DND-41 (cell line): Measurements from ENCODE around the gene ACAP3.

Experiments used
- ATAC-seq: fragments of 200-7000 bp; cut with Tn5 transposase; 3 replicates; pipeline ENCODE4 v1.9.1; 2021; ENCODE audit warnings: low read depth; ENCODE audit not compliant: insufficient read depth
- DNase-seq: peaks from one replicate; pipeline ENCODE4 v3.0.0-alpha.2; 2020
- H2AFZ ChIP-seq: 2 replicates; pipeline ENCODE4 v1.6.0; 2012; ENCODE audit warnings: low read depth, low read length
- H3K27ac ChIP-seq: 2 replicates; pipeline ENCODE4 v1.5.1; 2012; ENCODE audit warnings: low read length, inconsistent platforms
- H3K27me3 ChIP-seq: fragments of 200-600 bp; sonication (generic); 2 replicates; pipeline ENCODE4 v1.6.0; 2012; ENCODE audit warnings: low read length, mild to moderate bottlenecking, inconsistent platforms; ENCODE audit not compliant: insufficient read depth, poor library complexity
- H3K36me3 ChIP-seq: 2 replicates; pipeline ENCODE4 v1.5.1; 2012; ENCODE audit warnings: low read length, inconsistent platforms; ENCODE audit not compliant: insufficient read depth
- H3K4me1 ChIP-seq: 2 replicates; pipeline ENCODE4 v1.5.1; 2012; ENCODE audit warnings: mild to moderate bottlenecking, low read length; ENCODE audit not compliant: insufficient read depth
- H3K4me2 ChIP-seq: 2 replicates; pipeline ENCODE4 v1.6.0; 2012; ENCODE audit warnings: mild to moderate bottlenecking, moderate library complexity, low read length, inconsistent platforms; ENCODE audit not compliant: insufficient read depth
- H3K4me3 ChIP-seq, 2 experiments: fragments of 200-600 bp in 1 of 2; shearing (Covaris generic) in 1 of 2; 2 replicates each; pipeline ENCODE4 v1.5.1; 2012 to 2016; ENCODE audit warnings: inconsistent platforms in 2 of 2, low read length in 2 of 2, mild to moderate bottlenecking in 2 of 2, low read depth in 1 of 2, moderate library complexity in 1 of 2
- H3K79me2 ChIP-seq: 2 replicates; pipeline ENCODE4 v1.6.0; 2012; ENCODE audit warnings: low read length, inconsistent platforms; ENCODE audit not compliant: insufficient read depth
- H3K9ac ChIP-seq: 2 replicates; pipeline ENCODE4 v1.6.0; 2012; ENCODE audit warnings: low read depth, mild to moderate bottlenecking, inconsistent platforms, low read length, moderate library complexity
- H3K9me3 ChIP-seq: 2 replicates; pipeline ENCODE4 v1.5.1; 2012; ENCODE audit warnings: low read length, moderate library complexity, mild to moderate bottlenecking, inconsistent platforms; ENCODE audit not compliant: insufficient read depth, severe bottlenecking
- H4K20me1 ChIP-seq: 2 replicates; pipeline ENCODE4 v1.6.0; 2012; ENCODE audit warnings: low read length; ENCODE audit not compliant: insufficient read depth
- CTCF ChIP-seq: IDR thresholded peaks from 2 replicates; pipeline ENCODE4 v1.5.1; 2012; ENCODE audit warnings: borderline replicate concordance, low read length, moderate library complexity, mild to moderate bottlenecking; ENCODE audit not compliant: poor library complexity, severe bottlenecking; ENCODE audit errors: extremely low read depth
- EZH2 ChIP-seq: IDR thresholded peaks from 3 replicates; pipeline ENCODE4 v1.6.1; 2012; ENCODE audit warnings: borderline replicate concordance, low read depth, mild to moderate bottlenecking, moderate library complexity, low read length, inconsistent platforms; ENCODE audit not compliant: severe bottlenecking

The ACAP3 gene

GRCh38 chr1:1246577-1247340 lies 61.0 kb downstream of the ACAP3 start, which contains the start of gene C1QTNF12:
C1QTNF12 (minus strand) TSS chr1:1246722; CDS start chr1:1246690, 32 bp downstream.
- Histone ChIP-seq H3K4me3 (no peak within 1 kb of the TSS), H3K4me1 (peaks cover 17% of the 10 kb centered on the region), H3K36me3 (no peaks in the 10 kb centered on the region), H3K79me2 (no peaks in the 10 kb centered on the region), H3K4me2 (no peak within 1 kb of the TSS), H3K27me3 (no peaks in the 10 kb centered on the region), H3K9ac (no peak within 1 kb of the TSS), H2AFZ (no peak within 1 kb of the TSS), H4K20me1 (no peaks in the 10 kb centered on the region; the same call in 1 of the 2 replicates), H3K27ac (no peak within 1 kb of the TSS), H3K9me3 (no peaks in the 10 kb centered on the region)
- TF ChIP-seq EZH2 (no peak), CTCF (peak; percentile 34)
- ATAC-seq: no peak
- no peak for DNase-seq

- H3K27ac ChIP-seq: no peak overlapping the region
- no peaks in the 10 kb centered on the region for H3K79me2 ChIP-seq
- DNase-seq: no peak
- H4K20me1 ChIP-seq: no peaks in the 10 kb centered on the region; the same call in 1 of the 2 replicates
- no peak overlapping the region for H3K4me2 ChIP-seq
- no peak overlapping the region for H3K4me3 ChIP-seq
- no peaks in the 10 kb centered on the region for H3K27me3 ChIP-seq
- H3K9ac ChIP-seq: no peak overlapping the region
- no peaks in the 10 kb centered on the region for H3K36me3 ChIP-seq
- TF ChIP-seq CTCF (no peak), EZH2 (no peak)
- H3K4me1 ChIP-seq: peaks cover 9% of the 10 kb centered on the region
- no peak for ATAC-seq
- no peaks in the 10 kb centered on the region for H3K9me3 ChIP-seq
- H2AFZ ChIP-seq: no peak overlapping the region
Measured at GRCh38 chr1:1245817-1246576, 61.7 kb downstream of the ACAP3 start.

GRCh38 chr1:1245178-1245816 lies 62.4 kb downstream of the ACAP3 start:
- DNase-seq: no peak
- peaks cover 2% of the 10 kb centered on the region; the same call in 1 of the 2 replicates for H3K4me1 ChIP-seq

More at GRCh38 chr1:1245178-1245816, 62.4 kb downstream of the ACAP3 start:
- no peaks in the 10 kb centered on the region for H3K27me3 ChIP-seq
- H3K79me2 ChIP-seq: no peaks in the 10 kb centered on the region
- no peaks in the 10 kb centered on the region for H3K36me3 ChIP-seq
- no peak overlapping the region for H3K4me3 ChIP-seq
- H3K9me3 ChIP-seq: no peaks in the 10 kb centered on the region
- ATAC-seq: no peak
- H3K4me2 ChIP-seq: no peak overlapping the region
- no peak overlapping the region for H3K9ac ChIP-seq
- no peak for TF ChIP-seq CTCF
- no peak for TF ChIP-seq EZH2
- H4K20me1 ChIP-seq: no peaks in the 10 kb centered on the region; the same call in 1 of the 2 replicates
- no peak overlapping the region for H2AFZ ChIP-seq
- no peak overlapping the region for H3K27ac ChIP-seq
